Measurements from ENCODE around the gene SOX8. TPM values are rescaled to one million over a fixed set of nuclear protein-coding genes. Genes with fewer than 3 reads are reported as not detected.

The SOX8 gene
- total and polyA plus RNA-seq, 2 donors (not counting 1 experiment from before 2014, with no cell fraction given), result 0.03 TPM; not detected in 1

DNA sequence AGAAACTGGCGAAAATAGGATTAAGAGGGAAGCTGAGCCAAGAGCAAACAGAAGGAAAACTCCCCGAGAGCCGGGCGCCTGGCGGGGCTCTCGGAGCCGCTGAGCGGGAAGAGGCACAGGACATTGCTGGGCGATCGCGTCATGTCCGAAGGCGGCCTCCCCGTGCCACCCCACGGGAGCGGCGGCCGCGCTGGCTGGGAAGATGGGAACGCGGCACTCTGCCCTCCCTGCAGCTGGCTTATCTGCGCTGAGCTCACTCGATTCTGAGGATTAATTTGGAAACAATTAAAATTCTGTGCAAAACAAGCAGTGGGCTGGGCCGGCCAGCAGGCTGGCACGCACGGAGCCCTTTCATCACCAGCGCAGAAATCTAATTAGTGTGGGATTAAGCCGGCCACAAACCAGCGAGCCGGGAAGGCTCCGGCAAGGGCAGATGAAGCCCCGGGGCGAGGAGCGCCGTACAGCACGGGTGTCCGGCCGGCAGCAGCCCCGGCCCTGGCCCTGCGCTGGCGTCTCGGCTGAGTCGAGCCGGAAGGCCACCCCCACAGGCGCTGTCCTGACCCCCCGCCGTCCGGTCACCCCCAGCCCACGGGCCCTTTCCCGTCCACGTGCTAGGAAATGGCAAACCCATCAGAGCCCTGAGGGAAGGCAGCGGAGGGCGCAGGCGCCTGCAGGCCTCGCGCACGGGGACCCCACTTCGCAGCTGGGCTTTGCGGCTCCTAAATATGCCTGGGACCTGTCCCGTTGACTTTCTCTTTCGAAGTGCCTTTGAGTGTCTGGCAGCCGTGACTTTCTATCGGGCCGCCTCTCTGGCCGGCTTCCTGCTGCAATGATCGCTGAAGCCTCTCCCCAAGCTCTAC is 37.9 kb downstream of the SOX8 start:
- peak in 1 of 2 donors; percentile 62 for DNase-seq (ENCODE audit: low read depth in 2 of 2)
- H3K4me2 ChIP-seq (ENCODE audit: extremely low read depth, insufficient read depth, low read length), result peak overlapping the region; percentile 44
- H3K27ac ChIP-seq (ENCODE audit: insufficient read depth, low read length), result no peak overlapping the region
- H3K79me2 ChIP-seq (ENCODE audit: control insufficient read depth, insufficient read depth, low read length), result no peaks in the 10 kb centered on the region
- no peaks in the 10 kb centered on the region for H3K27me3 ChIP-seq (ENCODE audit: control insufficient read depth, insufficient read depth, low read length)
- no peaks in the 10 kb centered on the region for H4K20me1 ChIP-seq (ENCODE audit: control insufficient read depth, extremely low read depth, insufficient read depth, low read length)
- no peaks in the 10 kb centered on the region for H3K9me3 ChIP-seq (ENCODE audit: control insufficient read depth, insufficient read depth, low read depth, low read length)
- no peaks in the 10 kb centered on the region for H3K4me1 ChIP-seq (ENCODE audit: control insufficient read depth, extremely low read depth, insufficient read depth, low read length)
- H2AFZ ChIP-seq (ENCODE audit: low read length), result no peak overlapping the region
- no peaks in the 10 kb centered on the region for H3K36me3 ChIP-seq (ENCODE audit: control insufficient read depth, insufficient read depth, low read length)
- no peak overlapping the region for H3K9ac ChIP-seq (ENCODE audit: insufficient read depth, low read length)
- H3K4me3 ChIP-seq (replicated peaks in 1 of 4; ENCODE audit: control extremely low read depth in 1 of 4, insufficient read depth in 1 of 4, low read depth in 3 of 4, low read length in 4 of 4), result no peak overlapping the region
- TF ChIP-seq, protein P1, sequence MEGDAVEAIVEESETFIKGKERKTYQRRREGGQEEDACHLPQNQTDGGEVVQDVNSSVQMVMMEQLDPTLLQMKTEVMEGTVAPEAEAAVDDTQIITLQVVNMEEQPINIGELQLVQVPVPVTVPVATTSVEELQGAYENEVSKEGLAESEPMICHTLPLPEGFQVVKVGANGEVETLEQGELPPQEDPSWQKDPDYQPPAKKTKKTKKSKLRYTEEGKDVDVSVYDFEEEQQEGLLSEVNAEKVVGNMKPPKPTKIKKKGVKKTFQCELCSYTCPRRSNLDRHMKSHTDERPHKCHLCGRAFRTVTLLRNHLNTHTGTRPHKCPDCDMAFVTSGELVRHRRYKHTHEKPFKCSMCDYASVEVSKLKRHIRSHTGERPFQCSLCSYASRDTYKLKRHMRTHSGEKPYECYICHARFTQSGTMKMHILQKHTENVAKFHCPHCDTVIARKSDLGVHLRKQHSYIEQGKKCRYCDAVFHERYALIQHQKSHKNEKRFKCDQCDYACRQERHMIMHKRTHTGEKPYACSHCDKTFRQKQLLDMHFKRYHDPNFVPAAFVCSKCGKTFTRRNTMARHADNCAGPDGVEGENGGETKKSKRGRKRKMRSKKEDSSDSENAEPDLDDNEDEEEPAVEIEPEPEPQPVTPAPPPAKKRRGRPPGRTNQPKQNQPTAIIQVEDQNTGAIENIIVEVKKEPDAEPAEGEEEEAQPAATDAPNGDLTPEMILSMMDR (conservative IDR thresholded peaks at IDR 0.05 in 1 of 2, IDR thresholded peaks at IDR 0.05 in 1 of 2; ENCODE audit: low read depth in 1 of 2, low read length in 2 of 2), result no peak
- TF ChIP-seq EZH2 (IDR thresholded peaks at IDR 0.05; ENCODE audit: low read length, missing control alignments), result no peak

DNA sequence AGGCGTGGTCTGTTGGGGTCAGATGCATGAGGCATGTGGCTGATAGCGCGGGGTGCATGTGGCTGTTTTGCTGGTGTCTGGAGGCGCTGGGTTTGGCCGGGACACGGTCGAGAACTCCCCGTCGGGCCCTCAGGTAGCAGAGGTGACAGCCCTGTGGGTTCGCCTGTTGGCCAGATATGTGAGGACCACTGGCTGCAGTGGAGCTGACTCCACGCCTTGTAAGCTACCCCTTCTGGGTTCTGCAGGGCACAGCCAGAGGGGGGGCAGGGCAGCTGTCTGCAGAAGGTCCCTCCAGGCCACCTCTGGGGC is 38.5 kb downstream of the SOX8 start:
- H2AFZ ChIP-seq (ENCODE audit: low read length), result no peak overlapping the region

DNA sequence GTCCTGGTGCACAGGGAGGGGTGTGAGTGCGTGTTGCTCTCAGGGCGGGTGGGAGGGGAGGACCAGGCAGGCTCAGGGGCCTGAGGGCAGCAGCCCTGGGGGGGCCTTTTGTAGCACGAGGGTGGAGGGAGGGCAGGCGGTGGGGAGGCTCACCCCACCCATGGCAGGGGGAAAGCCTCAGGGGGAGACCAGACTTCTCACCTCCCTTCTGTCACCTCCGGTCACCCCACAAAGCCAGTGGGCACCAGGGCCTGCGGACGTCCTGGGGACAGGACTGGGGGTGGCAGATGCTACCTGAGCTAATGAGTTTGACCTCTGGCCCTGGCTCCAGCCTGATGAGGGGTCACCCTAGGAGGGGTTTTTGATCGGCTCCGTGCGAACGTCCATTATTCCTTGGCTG is 39.0 kb downstream of the SOX8 start:
- no peak overlapping the region for H3K4me2 ChIP-seq (ENCODE audit: extremely low read depth, insufficient read depth, low read length)
- DNase-seq (ENCODE audit: low read depth in 2 of 2), result no peak
- H4K20me1 ChIP-seq (ENCODE audit: control insufficient read depth, extremely low read depth, insufficient read depth, low read length), result no peaks in the 10 kb centered on the region
- H3K4me1 ChIP-seq (ENCODE audit: control insufficient read depth, extremely low read depth, insufficient read depth, low read length), result no peaks in the 10 kb centered on the region
- no peaks in the 10 kb centered on the region for H3K79me2 ChIP-seq (ENCODE audit: control insufficient read depth, insufficient read depth, low read length)
- TF ChIP-seq EZH2 (IDR thresholded peaks at IDR 0.05; ENCODE audit: low read length, missing control alignments), result no peak
- TF ChIP-seq, protein P1 (conservative IDR thresholded peaks at IDR 0.05 in 1 of 2, IDR thresholded peaks at IDR 0.05 in 1 of 2; ENCODE audit: low read depth in 1 of 2, low read length in 2 of 2), result no peak
- H3K9ac ChIP-seq (ENCODE audit: insufficient read depth, low read length), result no peak overlapping the region
- H3K9me3 ChIP-seq (ENCODE audit: control insufficient read depth, insufficient read depth, low read depth, low read length), result no peaks in the 10 kb centered on the region
- no peaks in the 10 kb centered on the region for H3K36me3 ChIP-seq (ENCODE audit: control insufficient read depth, insufficient read depth, low read length)
- no peak overlapping the region for H2AFZ ChIP-seq (ENCODE audit: low read length)
- H3K27ac ChIP-seq (ENCODE audit: insufficient read depth, low read length), result no peak overlapping the region
- no peaks in the 10 kb centered on the region for H3K27me3 ChIP-seq (ENCODE audit: control insufficient read depth, insufficient read depth, low read length)
- no peak overlapping the region for H3K4me3 ChIP-seq (replicated peaks in 1 of 4; ENCODE audit: control extremely low read depth in 1 of 4, insufficient read depth in 1 of 4, low read depth in 3 of 4, low read length in 4 of 4)

More for the DNA sequence above, 38.5 kb downstream of the SOX8 start:
- no peaks in the 10 kb centered on the region for H3K27me3 ChIP-seq (ENCODE audit: control insufficient read depth, insufficient read depth, low read length)
- H3K4me1 ChIP-seq (ENCODE audit: control insufficient read depth, extremely low read depth, insufficient read depth, low read length), result no peaks in the 10 kb centered on the region
- DNase-seq (ENCODE audit: low read depth in 2 of 2), result no peak
- no peak overlapping the region for H3K27ac ChIP-seq (ENCODE audit: insufficient read depth, low read length)
- no peaks in the 10 kb centered on the region for H4K20me1 ChIP-seq (ENCODE audit: control insufficient read depth, extremely low read depth, insufficient read depth, low read length)
- H3K4me2 ChIP-seq (ENCODE audit: extremely low read depth, insufficient read depth, low read length), result no peak overlapping the region
- no peaks in the 10 kb centered on the region for H3K79me2 ChIP-seq (ENCODE audit: control insufficient read depth, insufficient read depth, low read length)
- H3K36me3 ChIP-seq (ENCODE audit: control insufficient read depth, insufficient read depth, low read length), result no peaks in the 10 kb centered on the region
- no peak overlapping the region for H3K9ac ChIP-seq (ENCODE audit: insufficient read depth, low read length)
- TF ChIP-seq EZH2 (IDR thresholded peaks at IDR 0.05; ENCODE audit: low read length, missing control alignments), result no peak
- TF ChIP-seq, protein P1 (conservative IDR thresholded peaks at IDR 0.05 in 1 of 2, IDR thresholded peaks at IDR 0.05 in 1 of 2; ENCODE audit: low read depth in 1 of 2, low read length in 2 of 2), result no peak
- no peak overlapping the region for H3K4me3 ChIP-seq (replicated peaks in 1 of 4; ENCODE audit: control extremely low read depth in 1 of 4, insufficient read depth in 1 of 4, low read depth in 3 of 4, low read length in 4 of 4)
- H3K9me3 ChIP-seq (ENCODE audit: control insufficient read depth, insufficient read depth, low read depth, low read length), result no peaks in the 10 kb centered on the region

Measured in fibroblast of lung (primary cell).